Endothelial cell of umbilical vein (primary cell): ENCODE measurements around the gene PLB1.
"Not testable (repeated sequence)": the region's sequence is repeated elsewhere in the genome, so short reads cannot be mapped to it uniquely, and the experiment has no call there.

ENCODE experiments used
- CTCF ChIP-seq, 2 donors: IDR thresholded peaks; 1 replicate in 1 of 2; 2 replicates in 1 of 2; pipeline ENCODE4 v1.5.1; 2011; ENCODE audit warnings: low read length in 2 of 2, mild to moderate bottlenecking in 2 of 2, moderate library complexity in 2 of 2, control low read depth in 1 of 2, inconsistent platforms in 1 of 2, low read depth in 1 of 2; ENCODE audit not compliant: insufficient read depth in 1 of 2; ENCODE audit errors: extremely low read depth in 1 of 2
- EZH2 ChIP-seq: IDR thresholded peaks from 2 replicates; pipeline ENCODE4 v1.6.1; 2012; ENCODE audit warnings: borderline replicate concordance, low read depth, mild to moderate bottlenecking, moderate library complexity, low read length, inconsistent platforms; ENCODE audit not compliant: severe bottlenecking
- MAX ChIP-seq: IDR thresholded peaks from 2 replicates; pipeline ENCODE4 v1.6.1; 2011; ENCODE audit not compliant: insufficient read depth, insufficient read length
- POLR2A ChIP-seq: IDR thresholded peaks from 2 replicates; pipeline ENCODE4 v1.6.1; 2012; ENCODE audit warnings: low read depth, mild to moderate bottlenecking, control low read depth, low read length

- not testable (repeated sequence) for TF ChIP-seq POLR2A; EZH2; MAX; CTCF (IDR thresholded peaks at IDR 0.05; ENCODE audit: extremely low read depth in 1 of 2, insufficient read depth in 1 of 2, low read depth in 1 of 2, low read length in 2 of 2)
Observed at GRCh38 chr2:28550345-28550744, 54.5 kb downstream of the PLB1 start.
